Measurements from ENCODE around the gene ALDH2. TPM values are rescaled to one million over a fixed set of nuclear protein-coding genes. Genes with fewer than 3 reads are reported as not detected.

Gene ALDH2
- total RNA-seq, 1 donor: 40.9 TPM

DNA sequence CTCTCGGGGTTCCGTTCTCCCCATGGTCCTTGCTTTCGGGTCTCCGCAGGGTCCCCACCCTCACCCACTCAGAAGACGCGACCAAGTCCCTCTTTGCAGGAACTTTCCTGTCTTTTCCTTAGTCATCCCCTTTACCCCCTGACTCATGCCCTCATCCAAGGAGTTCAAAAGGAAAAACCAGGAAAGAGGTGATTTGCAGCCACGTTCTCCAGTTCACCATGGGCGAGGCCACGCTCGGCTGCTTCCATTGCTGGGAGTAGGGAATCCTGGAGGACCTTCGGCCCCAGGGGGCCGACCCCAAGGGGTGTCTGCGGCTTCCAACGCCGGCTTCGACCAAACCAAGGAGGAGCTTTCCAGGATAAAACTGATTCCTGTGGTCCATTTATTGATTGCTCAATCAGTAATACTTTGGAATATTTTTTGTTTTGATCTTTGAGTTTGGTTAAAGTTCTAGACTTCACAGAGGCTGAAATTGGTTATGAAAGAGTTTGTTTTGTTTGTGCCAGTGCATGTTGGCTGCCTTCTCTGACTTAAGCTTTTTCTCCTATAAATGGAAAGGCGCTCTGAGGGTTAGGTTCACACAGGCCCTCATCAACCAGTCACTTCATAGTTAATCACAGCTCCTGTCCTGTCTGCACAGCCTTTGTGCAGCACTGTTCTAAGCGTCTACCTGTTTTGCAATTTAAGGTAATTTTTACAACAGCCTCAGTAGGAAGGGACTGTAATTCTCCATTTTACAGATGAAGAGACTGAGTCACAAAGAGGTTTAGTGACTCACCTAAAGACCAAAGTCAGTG, 827 bp downstream of the ALDH2 start:
- TF ChIP-seq, protein P1, sequence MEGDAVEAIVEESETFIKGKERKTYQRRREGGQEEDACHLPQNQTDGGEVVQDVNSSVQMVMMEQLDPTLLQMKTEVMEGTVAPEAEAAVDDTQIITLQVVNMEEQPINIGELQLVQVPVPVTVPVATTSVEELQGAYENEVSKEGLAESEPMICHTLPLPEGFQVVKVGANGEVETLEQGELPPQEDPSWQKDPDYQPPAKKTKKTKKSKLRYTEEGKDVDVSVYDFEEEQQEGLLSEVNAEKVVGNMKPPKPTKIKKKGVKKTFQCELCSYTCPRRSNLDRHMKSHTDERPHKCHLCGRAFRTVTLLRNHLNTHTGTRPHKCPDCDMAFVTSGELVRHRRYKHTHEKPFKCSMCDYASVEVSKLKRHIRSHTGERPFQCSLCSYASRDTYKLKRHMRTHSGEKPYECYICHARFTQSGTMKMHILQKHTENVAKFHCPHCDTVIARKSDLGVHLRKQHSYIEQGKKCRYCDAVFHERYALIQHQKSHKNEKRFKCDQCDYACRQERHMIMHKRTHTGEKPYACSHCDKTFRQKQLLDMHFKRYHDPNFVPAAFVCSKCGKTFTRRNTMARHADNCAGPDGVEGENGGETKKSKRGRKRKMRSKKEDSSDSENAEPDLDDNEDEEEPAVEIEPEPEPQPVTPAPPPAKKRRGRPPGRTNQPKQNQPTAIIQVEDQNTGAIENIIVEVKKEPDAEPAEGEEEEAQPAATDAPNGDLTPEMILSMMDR (IDR thresholded peaks at IDR 0.05; ENCODE audit: insufficient read depth, low read length): no peak
- DNase-seq (ENCODE audit: low read depth): peak; percentile 37
- H3K4me3 ChIP-seq (ENCODE audit: low read depth, low read length): peak overlapping the region; percentile 77

DNA sequence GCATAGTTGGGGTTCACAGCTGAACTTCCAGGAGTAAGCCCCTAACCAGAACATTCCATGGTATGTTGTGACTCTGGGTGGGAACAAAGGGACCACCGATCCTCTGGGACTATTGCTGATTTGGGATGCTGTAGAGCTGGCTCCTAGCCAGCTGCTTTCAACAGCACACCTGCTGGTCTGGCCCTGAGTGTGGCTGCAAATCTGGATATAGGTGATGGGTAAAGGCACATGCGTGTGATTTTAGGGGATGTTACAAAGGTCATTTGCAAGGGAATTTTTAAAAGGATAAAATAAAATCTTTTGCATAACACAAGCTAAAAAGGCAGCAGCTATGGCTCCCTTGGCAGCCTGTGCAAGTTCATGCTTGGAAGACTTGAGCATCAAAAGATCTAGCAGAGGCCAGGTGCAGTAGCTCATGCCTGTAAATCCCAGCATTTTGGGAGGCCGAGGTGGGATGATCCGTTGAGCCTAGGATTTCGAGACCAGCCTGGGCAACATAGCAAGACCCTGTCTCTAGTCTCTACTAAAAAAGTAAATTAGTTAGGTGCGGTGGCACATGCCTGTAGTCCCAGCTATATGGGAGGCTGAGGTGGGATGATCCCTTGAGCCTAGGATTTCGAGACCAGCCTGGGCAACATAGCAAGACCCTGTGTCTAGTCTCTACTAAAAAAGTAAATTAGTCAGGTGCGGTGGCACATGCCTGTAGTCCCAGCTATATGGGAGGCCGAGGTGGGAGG, 1.6 kb downstream of the ALDH2 start:
- TF ChIP-seq, protein P1 (IDR thresholded peaks at IDR 0.05; ENCODE audit: insufficient read depth, low read length): no peak
- peak overlapping the region; percentile 77 for H3K4me3 ChIP-seq (ENCODE audit: low read depth, low read length)
- no peak for DNase-seq (ENCODE audit: low read depth)

DNA sequence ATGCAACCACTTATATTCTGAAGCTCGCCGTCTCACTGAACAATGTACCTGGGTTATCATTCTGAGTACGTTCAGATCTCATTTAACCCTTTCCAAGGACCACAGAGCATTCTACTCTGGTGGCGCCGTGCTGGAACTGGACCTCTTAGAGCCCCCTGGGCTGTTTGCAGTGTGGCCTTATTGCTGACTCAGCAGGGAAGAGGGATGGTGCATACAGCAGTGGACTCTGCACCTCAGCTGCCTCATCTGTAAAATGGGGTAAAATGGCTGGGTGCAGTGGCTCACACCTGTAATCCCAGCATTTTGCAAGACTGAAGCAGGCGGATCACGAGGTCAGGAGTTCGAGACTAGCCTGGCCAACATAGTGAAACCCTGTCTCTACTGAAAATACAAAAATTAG, 2.9 kb downstream of the ALDH2 start:
- DNase-seq (ENCODE audit: low read depth): no peak
- H3K4me3 ChIP-seq (ENCODE audit: low read depth, low read length): no peak overlapping the region
- TF ChIP-seq, protein P1 (IDR thresholded peaks at IDR 0.05; ENCODE audit: insufficient read depth, low read length): no peak

DNA sequence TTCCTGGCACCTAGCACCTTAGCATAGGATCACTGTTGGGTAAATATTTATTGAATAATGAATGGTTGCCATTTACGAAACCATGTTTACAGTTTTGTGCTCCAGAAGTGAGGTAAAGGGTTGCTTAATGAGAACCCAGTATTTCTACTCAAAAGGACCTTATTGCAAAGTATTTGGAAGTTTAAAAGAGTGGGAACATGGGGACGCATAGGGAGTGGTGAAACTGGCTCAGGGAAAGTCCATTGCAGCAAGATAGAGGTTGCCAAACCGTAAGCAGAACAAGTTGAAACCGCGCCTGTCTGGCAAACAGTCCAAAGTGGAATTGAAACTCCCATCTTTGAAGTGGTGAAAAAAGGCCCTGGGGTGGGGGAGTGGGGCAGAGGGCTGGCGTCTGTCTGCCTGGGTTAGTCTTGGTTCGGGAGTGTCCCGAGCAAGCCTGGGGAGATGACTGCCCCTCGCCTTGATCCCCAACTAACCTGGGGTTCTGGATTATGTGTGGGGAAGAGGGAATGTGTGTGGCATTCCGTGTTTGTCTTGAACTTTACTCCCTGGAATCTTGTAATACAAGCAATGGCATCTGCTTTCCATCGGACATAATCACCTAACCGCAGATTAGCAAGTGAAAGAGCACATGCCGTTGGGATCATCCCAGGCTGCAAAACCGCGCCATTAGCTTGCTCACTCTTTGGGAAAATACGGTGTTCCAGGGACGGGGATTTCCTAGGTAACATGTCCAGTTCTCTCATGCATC, 7.2 kb downstream of the ALDH2 start:
- peak; percentile 97 for DNase-seq (ENCODE audit: low read depth)
- TF ChIP-seq, protein P1 (IDR thresholded peaks at IDR 0.05; ENCODE audit: insufficient read depth, low read length): no peak
- peak overlapping the region; percentile 32 for H3K4me3 ChIP-seq (ENCODE audit: low read depth, low read length)

DNA sequence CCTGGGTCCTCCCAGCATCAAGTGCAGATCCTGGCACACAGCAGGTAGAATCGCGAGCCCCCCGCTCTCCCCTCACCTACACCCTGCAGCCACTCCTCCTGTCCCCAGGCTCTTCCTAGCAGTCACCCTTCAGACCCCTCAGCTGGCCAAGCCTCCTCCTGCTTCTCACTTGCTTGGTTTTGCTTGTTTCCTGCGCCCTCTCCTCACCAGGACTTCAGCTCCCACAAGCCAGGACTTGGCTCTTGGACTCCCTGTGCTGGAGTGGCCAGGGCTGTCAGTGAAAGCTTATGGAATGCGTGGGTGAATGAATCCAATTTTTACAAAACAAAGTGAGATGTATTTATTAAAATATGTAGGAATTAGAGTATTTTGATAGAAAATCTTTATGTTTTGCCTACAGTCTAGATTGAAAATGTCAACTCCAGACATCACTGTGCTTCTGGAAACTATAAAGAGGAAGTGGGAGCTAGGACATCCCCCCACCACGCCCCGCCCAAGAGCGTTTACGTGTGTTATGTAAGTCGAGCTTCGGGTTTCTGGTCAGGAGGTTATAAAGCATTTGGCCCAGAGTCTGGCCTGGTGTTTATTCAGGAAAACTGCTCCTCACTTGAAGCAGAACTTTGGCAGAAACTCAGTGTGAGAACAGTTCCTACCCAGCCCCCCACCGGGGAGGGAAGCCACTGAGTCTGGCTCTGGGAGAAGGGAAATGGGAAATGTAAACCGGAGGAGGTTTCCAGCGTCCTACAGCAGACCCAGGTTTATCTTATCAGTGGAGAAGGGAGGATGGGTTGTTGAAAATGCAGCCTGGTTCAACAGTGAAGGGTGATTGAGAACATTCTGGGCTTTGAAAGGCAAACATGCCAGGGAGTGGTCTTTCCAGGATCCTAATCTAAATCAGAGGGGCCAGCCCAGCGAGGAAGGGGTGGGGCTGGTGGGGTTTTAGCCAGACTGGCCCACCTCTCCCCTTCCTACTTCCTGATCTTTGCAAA, 8.8 kb downstream of the ALDH2 start:
- TF ChIP-seq, protein P1 (IDR thresholded peaks at IDR 0.05; ENCODE audit: insufficient read depth, low read length): no peak
- DNase-seq (ENCODE audit: low read depth): peak; percentile 96
- H3K4me3 ChIP-seq (ENCODE audit: low read depth, low read length): peak overlapping the region; percentile 1

Measured in fibroblast of the aortic adventitia (primary cell).